Fibroblast of skin of left quadriceps (primary cell): ENCODE measurements around the gene SNAPC4.
"Not testable (repeated sequence)": the region's sequence is repeated elsewhere in the genome, so short reads cannot be mapped to it uniquely, and the experiment has no call there.

Experiments
- DNase-seq, 2 experiments: peaks; one replicate each; pipeline ENCODE4 v3.0.0-alpha.2; 2013; ENCODE audit warnings: low read depth in 2 of 2

Gene SNAPC4

GRCh38 chr9:136432591-136432990, 32.6 kb upstream of the SNAPC4 start:
- no peak for DNase-seq

- DNase-seq, result no peak
Measured at GRCh38 chr9:136431782-136432350, 31.9 kb upstream of the SNAPC4 start.

- no peak for DNase-seq
Measured at GRCh38 chr9:136430588-136431234, 30.7 kb upstream of the SNAPC4 start.

GRCh38 chr9:136429683-136430491, 29.9 kb upstream of the SNAPC4 start:
- DNase-seq, result no peak

- no peak for DNase-seq
Measured at GRCh38 chr9:136429075-136429628, 29.2 kb upstream of the SNAPC4 start.

- DNase-seq, result no peak
Measured at GRCh38 chr9:136426787-136427186, 26.8 kb upstream of the SNAPC4 start.

GRCh38 chr9:136425367-136425766, 25.4 kb upstream of the SNAPC4 start:
- not testable (repeated sequence) for DNase-seq

- DNase-seq, result no peak
Measured at GRCh38 chr9:136424750-136425362, 24.9 kb upstream of the SNAPC4 start.

GRCh38 chr9:136423432-136424146, 23.6 kb upstream of the SNAPC4 start:
- DNase-seq, result no peak

- DNase-seq, result no peak
Measured at GRCh38 chr9:136422876-136423275, 22.9 kb upstream of the SNAPC4 start.

GRCh38 chr9:136421791-136422190, 21.8 kb upstream of the SNAPC4 start:
- no peak for DNase-seq

- DNase-seq, result no peak
Measured at GRCh38 chr9:136419092-136419420, 19.1 kb upstream of the SNAPC4 start.

- no peak for DNase-seq
Measured at GRCh38 chr9:136418182-136419091, 18.5 kb upstream of the SNAPC4 start.

GRCh38 chr9:136416914-136417313, 16.9 kb upstream of the SNAPC4 start:
- no peak for DNase-seq

GRCh38 chr9:136416427-136416826, 16.5 kb upstream of the SNAPC4 start:
- no peak for DNase-seq

- no peak for DNase-seq
Measured at GRCh38 chr9:136412962-136413361, 13.0 kb upstream of the SNAPC4 start.

GRCh38 chr9:136411378-136411777, 11.4 kb upstream of the SNAPC4 start:
- DNase-seq, result no peak

- DNase-seq, result peak; percentile 62 to 71
Measured at GRCh38 chr9:136410500-136411287, 10.7 kb upstream of the SNAPC4 start, which contains the start of the genes ENTR1 and PMPCA. Gene ENTR1 (minus strand): TSS chr9:136410614. CDS start chr9:136410397, 217 bp downstream. Gene PMPCA (plus strand): TSS chr9:136410658. CDS start chr9:136410669, 11 bp downstream.
